DOHH2 (cell line): ENCODE data around the gene SLC22A6.

Experiments used
- CTCF ChIP-seq: fragments of 200-600 bp; sonication (generic); IDR thresholded peaks from one replicate; pipeline ENCODE4 v1.5.1; 2014; ENCODE audit warnings: antibody characterized with exemption, mild to moderate bottlenecking, low read depth, low read length; ENCODE audit not compliant: poor library complexity, severe bottlenecking
- EZH2phosphoT487 ChIP-seq: fragments of 200-600 bp; sonication (generic); IDR thresholded peaks from 2 replicates; pipeline ENCODE4 v1.6.1; 2017; ENCODE audit warnings: borderline replicate concordance, mild to moderate bottlenecking, antibody characterized with exemption, low read length, moderate library complexity, mixed read lengths

DNA sequence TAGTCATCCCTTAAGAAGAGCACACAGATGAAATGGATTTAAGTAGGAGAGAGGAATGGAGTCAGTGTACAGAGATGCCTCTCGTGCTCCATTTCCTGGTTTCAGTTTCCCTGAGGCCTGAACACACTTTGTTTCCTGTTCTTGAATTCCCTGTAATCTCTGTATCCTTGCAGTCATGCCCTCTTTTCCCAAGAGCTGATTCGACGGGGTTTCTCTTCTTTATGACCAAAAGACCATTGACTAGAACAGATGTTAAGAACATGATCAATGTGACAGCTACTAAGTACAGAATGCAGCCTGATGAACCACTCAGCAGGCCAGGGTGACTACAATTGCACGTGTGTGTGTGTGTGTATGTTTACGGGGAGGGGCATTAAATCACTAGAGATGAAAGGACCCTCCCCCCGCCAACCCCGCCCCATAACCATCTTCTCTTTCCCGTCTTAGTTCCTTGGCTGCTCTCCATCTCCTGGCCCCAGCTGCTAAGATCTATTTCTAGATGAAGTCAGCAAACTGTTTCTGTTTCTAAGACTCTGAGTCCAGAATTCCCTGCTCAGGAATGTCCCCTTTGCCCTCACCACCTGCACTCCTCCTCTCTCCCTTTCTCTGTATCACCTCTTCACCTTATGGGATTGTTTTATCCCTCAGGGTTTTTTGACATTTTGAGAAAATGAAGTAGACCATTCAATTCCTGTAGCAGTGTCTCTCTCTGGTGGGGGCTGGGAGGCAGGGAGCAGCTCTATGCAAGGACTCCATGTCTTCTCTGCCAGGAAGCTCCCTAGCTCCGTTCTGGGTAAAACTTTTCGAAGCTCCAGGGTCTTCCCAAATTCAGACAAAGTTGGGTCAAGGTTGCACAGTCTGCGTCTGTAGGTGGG, 26.0 kb downstream of the SLC22A6 start:
- TF ChIP-seq CTCF (no peak), EZH2phosphoT487 (no peak)
